Measurements from ENCODE around the gene SEC24B.
A peak's percentile ranks its signal among the peaks of the same experiment; 100 is the strongest.
"Not testable (repeated sequence)": the region's sequence is repeated elsewhere in the genome, so short reads cannot be mapped to it uniquely, and the experiment has no call there.

The SEC24B gene

DNA sequence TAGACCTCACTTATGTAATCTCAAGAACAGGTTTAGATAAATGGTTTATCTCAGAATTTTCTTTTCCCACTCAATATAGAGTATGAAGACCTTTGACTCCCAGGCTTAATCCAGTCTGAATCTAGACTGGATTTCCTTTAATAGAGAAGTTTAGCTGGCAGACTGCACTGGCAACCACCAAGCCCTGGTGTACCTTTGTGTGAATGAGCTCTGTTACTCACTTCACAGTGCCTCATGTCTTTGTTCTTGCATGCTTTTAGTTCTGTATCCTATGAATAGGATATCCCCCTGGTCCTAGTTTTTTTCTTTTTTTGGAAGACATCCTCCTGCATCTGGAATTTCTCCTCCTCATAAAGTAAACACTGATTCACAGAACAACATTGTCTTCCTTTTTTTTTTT, 73.3 kb downstream of the SEC24B start:
- no peak for DNase-seq (ENCODE audit: low read depth)

DNA sequence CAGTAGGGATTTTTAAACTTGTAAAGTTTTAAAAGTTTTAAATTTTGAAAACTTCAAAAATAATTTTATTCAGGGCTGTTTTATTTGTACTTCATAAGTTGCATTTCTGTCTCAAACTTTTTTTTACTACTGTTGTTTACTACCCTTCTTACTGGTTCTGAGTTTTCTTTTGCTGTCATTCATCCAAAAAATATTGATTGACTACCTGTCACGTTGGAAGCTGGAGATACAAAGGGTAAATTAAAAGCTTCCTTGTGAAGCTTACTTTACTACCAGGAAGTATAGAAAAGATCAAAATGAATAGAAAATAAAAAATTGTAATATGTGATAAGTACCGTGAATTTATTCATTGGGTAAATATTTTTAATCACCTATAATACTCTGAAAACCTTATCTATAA, 77.1 kb downstream of the SEC24B start:
- no peak for DNase-seq (ENCODE audit: low read depth)

DNA sequence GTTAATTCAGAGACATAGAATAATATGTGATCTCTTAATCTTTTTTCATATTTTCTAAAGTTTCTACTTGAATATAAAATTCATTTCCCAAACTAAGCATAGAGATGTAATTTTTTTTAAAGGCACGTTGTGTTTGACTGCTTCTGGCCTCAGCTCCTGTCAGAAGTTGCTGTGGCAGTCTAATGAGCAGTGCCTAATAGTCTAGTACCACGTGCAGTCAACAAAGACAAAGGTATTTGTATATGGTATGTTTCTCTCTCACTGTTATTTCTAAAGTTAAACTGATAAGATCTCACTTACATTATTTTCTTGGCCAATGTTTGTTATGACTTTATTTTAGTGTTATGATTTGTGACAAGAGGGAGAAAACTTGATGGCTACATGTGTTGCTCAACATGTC, 77.8 kb downstream of the SEC24B start:
- no peak for DNase-seq (ENCODE audit: low read depth)

DNA sequence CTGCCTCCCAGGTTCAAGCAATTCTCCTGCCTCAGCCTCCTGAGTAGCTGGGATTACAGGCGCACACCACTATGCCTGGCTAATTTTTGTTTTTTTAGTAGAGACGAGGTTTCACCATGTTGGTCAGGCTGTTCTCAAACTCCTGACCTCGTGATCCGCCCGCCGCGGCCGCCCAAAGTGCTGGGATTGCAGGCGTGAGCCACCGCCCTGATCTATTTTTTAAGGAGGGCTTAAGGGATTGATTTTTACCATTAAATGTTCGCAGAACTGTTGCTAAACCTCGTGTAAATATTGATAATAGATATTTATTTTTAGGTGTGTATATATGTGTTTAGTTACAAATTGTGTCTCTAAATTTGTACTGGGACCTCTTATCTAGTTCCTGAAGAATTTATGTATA, 79.8 kb downstream of the SEC24B start:
- DNase-seq (ENCODE audit: low read depth) = not testable (repeated sequence)

DNA sequence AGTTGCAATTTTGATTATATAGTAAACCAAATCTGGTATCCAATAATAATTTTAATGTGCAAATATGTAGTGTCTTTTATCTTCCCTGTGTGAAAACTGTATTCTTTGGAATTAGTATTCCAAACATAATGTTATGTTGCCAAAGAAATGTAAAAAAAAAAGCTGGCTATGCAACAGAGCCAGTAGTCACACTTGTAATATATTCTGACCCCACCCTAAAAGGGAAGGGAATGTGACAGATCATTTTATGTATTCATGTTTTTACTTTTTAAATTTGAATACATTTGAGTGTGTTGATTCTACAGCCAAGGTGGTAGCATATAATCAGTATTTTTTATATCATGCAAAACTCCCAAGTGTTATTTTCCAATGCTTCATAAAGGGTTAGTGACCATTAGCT, 98.6 kb downstream of the SEC24B start:
- no peak for DNase-seq (ENCODE audit: low read depth)

DNA sequence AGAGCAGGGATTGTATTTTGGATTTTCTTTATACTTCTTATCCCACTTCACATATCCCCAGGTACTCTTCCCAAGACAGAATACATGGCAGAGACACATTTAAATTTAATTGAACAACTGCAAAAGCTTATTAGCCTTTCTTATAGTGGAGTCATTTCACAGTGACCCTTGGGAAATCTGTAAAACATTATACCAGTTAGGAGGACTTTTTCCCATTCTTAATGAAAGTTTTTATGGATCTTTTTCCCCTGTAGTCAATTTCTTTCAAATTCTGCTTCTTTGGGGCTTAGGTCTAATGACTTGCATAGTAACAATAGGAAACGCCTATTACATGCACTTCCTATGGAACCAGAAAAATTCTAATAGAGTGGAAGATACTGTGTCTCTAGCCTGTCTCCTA, 111.8 kb downstream of the SEC24B start:
- no peak for DNase-seq (ENCODE audit: low read depth)

DNA sequence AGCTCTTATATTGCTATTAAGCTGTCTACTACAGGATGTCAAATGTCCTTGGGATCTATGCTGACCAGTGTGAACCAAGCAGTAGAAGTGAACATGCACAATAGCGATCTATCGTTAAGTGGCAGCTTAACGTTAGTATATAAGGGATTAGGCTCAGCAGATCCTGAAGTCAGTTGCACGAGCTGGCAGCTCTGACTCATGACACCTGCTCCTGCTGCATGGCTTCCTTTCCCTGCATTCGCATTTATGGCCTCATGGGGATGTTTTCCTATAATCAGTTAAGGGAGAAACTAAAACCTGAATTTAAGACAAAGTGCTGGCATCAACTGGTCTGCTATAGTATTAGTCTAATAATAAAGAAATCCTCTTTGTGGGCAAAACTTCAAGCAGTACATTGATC, 113.8 kb downstream of the SEC24B start:
- DNase-seq (ENCODE audit: low read depth) = no peak

DNA sequence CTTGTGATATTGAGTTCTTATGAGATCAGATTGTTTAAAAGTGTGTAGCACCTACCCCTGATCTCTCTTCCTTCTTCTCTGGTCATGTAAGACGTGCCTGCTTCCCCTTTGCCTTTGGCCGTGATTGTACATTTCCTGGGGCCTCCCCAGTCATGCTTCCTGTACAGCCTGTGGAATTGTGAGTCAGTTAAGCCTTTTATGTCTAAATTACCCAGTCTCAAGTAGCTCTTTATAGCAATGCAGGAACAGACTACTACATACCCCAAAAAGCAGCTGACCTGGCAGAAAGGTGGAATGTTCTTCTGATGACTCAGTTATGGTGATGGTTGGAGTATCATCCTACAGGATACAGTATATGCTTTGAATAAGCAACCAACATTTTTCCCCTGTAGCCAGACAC, 115.0 kb downstream of the SEC24B start:
- DNase-seq (ENCODE audit: low read depth) = no peak

DNA sequence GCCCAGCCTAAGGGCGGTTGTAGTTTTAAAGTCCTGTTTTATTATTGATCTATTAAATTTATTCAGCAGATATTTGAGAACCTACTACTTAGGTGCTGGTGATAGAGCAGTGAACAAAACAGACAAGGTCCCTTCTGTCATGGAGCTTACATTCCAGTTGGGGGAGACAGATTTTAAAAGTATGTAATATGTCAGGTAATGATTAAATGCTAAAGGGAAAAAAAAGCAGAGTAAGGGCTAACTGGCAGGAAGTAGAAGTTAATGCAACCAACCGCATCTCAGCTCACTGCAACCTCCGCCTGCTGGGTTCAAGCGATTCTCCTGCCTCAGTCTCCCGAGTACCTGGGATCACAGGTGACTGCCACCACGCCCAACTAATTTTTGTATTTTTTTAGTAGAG, 118.6 kb downstream of the SEC24B start:
- no peak for DNase-seq (ENCODE audit: low read depth)

DNA sequence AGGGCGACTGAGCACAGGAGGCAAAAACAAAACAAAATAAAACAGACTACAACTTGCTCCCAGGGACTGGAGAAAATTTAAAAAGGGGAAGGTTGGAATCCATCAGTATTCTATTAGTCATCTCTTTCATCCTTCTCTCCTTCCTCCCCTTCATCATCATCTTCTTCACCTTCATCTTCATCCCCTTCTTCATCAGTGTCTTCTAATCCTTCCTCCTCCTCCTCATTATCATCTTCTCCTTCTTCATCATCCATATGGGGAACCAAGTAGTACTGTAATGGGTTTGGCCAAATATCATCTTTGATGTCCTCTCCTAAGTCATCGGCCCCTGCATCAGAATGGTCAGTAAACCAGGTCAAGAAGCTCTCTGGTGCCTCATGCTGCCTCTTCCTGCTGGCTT, 119.5 kb downstream of the SEC24B start:
- no peak for DNase-seq (ENCODE audit: low read depth)

DNA sequence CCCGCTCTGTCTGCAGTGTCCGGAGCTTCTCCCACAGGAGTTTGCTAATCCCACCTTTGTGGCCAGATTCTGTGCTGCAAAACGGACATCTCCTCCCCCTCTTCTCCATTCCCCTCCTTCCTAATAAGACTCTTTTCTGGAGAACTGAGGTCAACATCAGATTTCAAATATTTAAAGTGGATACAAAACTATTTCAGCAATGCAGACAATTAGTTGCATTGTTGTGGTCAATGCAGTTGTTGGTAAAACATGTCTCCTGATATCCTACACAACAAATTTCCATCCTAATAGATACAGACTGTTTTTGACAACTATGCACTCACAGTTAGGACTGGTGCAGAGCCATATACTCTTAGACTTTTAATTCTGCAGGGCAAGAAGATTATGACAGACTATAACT, 121.4 kb downstream of the SEC24B start:
- DNase-seq (ENCODE audit: low read depth) = no peak

DNA sequence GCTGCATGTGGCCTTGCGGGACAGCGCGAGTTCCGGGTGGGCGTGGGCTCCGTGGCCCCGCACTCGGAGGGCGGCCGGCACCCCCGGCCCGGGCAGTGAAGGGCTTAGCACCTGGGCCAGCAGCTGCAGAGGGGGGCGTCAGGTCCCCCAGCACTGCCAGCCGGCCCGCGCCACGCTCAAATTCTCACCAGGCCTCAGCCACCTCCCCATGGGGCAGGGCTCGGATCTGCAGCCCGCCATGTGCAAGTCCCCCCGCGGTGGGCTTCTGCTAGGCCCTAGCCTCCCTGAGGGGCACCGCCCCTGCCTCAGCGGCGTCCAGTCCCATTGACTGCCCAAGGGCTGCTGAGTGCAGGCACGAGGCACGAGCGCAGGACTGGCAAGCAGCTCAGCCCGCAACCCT, 123.8 kb downstream of the SEC24B start:
- no peak for DNase-seq (ENCODE audit: low read depth)

DNA sequence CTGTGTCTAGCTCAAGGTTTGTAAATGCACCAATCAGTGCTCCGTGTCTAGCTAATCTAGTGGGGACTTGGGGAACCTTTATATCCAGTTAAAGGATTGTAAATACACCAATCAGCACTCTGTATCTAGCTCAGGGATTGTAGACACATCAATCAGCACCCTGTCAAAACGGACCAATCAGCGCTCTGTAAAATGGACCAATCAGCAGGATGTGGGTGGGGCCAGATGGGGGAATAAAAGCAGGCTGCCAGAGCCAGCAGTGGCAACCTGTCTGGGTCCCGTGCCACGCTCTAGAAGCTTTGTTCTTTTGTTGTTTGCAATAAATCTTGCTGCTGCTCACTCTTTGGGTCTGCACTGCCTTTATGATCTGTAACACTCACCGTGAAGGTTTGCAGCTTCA, 124.5 kb downstream of the SEC24B start:
- DNase-seq (ENCODE audit: low read depth) = not testable (repeated sequence)

DNA sequence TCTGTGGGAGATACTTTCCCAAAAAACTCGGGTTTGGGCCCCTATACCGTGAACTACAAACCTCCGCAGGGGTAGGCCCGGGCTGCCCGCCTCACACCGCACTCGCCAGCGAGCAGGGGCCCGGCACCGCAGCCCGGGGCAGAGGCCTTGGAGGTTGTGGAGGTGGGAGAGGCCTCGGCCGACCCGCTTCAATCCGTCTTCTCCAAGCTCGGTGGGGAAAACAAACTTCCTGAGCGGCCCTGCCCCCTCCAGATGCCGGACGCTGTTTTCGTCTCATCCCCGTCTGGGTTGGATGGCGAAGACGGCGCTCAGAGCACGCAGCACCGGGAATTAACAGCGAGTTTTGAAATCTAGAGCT, 126.0 kb downstream of the SEC24B start:
- DNase-seq (ENCODE audit: low read depth) = peak; percentile 16

DNA sequence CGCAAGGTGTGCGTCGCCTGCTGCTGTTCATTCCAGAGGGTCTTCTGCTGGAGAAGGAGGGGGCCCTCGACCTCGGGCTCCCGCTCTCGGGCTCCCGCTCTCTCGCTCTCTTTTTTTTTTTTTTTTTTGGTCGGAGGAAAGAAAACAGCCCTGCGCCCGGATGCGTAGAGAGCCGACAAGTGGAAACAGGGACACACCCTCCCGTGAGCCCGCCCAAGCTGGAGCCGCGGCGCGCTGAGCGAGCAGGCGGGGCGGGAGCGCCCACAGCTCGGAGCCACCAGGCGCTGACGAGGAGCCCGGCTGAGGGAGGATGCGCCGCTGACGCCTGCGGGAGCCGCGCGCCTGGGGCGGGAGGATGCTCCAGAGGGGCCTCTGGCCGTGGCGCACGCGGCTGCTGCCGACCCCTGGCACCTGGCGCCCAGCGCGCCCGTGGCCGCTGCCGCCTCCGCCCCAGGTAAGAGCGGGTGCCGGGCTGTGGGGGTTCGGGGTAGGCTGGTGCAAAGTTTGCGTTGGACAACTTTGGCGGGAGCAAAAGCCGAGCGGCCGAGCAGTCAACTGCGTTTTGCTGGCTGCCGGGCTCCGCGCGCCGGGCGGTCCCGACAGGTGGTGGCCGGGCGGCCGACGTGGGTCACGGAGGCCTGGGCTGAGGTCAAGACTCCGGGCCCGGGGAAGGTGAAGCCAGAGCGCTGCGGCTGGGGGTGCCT, 126.5 kb downstream of the SEC24B start, which contains the start of gene MCUB:
TSS of gene MCUB (plus strand) at position 264 of the 704 bp plus-strand sequence. CDS start at position 356, 92 bp downstream.
- DNase-seq (ENCODE audit: low read depth) = peak; percentile 81

DNA sequence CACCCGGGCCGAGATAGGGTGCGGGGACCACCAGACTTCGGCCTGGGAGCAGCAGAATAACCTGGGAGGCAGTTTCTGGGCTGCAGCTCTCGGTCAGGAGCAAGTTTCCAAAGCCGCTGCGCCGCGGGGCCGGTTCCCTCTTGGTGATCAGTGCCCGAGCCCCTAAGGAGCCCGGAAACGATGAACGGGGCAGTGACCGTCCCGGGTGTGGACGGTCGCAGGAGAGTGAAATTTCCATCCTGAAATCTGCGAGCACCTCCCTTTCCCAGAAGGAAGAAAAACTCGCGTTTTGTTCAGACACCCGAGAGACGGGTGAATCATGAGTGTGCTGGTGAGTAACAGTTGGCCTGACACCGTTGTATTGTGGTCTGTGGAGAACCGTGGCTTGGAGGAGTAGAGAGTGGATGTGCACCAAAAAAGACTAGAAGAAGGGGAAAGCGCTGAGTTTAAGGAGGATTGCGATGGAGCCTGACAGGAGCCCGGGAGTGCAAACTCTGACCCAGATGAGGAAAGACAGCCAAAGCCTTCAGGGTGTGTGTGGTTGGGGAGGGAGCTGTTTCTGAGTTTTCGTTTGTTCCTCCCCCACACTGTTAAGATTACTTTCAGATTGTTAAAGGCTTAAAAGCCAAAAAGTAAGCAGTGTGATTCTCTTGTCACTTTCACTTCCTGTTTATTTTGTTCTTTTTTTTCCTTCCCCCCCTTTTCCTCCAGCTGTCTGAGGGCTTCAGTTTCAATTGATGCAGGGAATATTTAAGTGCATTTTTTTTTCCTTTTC, 127.3 kb downstream of the SEC24B start:
- DNase-seq (ENCODE audit: low read depth) = peak; percentile 28

DNA sequence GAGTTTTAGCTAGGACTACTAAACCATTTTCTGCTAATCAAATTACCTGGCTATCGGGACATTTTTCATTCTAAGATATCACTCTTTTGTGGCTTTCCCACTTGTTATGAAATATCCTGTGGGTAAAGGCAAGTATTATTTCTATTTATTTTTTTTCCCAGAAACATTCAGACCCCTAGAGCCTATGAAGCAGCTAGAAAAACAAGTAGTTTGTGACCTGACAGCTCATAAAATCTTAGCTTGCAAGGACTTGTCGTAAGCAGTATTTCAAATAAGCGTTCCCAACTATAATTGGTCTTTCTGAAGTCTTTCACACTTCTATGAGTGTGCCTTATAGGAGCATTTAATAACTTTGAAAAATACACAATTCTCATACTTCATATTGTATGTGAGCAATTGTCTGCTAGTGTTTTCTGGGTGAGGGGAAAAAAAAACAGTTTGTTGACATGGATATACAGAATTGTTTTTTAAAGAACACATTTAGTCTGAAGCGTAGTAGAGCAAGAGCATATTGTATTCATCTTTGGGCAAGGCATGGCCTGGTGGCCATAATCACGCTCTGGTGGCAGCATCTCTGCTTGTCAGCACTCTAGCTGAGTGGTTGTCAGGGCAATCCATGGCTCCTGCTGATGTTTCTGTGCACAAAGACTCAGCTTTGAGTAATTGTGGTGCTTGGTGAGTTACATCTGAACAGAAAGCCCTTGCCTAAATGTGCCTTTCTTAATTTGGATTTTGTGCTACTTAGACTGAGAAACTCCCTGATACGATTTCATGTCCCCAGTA, 129.0 kb downstream of the SEC24B start:
- DNase-seq (ENCODE audit: low read depth) = no peak

DNA sequence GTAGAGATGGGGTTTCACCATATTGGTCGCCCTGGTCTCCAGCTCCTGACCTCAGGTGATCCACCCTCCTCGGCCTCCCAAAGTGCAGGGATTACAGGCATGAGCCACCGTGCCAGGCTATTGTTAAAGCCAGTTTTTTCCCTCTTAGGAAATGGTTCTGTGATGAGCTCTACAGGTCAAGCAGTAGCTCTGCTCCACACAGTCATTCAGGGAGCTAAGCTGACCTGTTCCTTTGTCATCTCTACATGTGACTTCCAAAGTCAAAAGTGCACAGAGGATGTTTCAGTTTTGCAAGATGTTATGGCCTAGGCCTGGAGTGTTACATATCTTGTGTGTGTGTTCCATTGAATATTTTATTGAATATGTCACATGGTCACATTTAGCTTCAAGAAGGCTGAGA, 137.9 kb downstream of the SEC24B start:
- no peak for DNase-seq (ENCODE audit: low read depth)

DNA sequence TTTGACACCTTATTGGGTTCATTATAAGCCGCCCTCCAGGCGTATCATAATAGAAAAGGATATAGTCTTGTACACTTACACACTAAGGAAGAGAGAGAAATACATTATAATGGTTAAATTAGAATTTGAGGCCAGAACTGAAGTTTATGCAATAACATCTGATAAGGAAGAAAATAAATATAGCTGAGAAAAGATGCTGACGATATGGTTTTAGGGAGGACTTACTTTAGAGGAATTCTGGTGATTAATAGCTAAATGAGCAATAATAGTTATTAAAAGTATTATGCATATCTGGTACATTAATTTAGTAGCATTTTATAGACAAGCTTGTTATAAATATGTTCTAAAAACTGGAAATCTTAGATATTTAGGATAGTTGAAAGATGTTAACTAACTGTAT, 138.5 kb downstream of the SEC24B start:
- DNase-seq (ENCODE audit: low read depth) = no peak

DNA sequence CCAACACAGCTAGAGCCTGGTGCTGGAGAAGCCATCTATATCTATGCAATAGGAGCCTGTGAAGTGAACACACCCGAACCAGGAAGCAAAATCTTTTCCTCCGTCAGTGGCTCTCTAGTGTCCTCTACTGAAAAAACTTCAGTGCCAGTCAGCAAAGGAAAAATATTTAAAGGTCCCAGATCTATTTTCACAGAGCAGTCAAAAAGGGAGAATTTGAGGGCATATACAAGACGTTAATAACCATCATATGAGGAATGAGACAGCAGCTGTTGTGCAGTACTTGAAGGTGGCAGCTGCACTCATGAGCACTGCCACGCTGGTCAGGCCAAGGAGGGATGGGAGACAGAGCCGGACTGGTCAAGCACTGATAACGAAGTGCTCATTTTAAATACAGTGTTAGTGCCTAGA, 140.8 kb downstream of the SEC24B start:
- no peak for DNase-seq (ENCODE audit: low read depth)

DNA sequence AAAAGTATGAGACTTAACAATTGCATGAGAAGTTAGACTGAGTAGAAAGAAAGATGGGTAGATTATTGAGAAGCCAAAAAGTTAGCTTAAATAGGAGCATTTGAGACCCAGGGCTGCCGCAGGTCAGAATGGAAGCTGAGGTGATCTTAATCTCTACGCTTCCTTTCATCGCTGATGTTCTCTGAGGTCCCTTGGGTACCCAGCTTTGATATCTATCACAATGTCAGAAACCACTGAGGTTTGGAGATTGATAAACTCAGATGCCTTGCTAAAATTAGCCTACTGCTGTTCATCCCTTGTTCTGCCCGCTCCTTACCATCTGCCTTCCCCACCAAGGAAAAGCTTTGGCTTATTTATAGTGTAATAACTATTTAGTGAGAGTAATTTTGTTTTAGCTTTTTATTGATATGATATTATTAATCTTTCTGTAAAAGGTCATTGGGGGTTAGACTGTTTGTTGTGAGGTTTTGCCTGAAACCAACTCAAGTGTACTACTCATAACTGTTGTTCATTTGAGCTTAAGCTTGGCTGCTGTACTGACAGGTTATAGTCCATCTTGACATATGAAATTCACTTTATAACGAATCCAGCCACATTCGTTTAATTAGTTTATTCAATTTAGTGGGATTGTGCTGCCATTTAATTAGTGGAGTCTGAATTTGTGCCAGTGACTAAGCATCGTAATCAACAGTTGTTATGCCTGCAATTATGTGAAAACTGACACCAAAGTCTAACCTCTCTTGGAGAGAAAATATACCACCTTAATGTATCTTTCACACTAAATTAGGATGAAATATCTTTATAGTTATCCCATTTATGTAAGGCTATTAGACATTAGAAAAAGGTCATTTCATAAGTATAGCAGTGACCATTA, 141.6 kb downstream of the SEC24B start:
- no peak for DNase-seq (ENCODE audit: low read depth)

DNA sequence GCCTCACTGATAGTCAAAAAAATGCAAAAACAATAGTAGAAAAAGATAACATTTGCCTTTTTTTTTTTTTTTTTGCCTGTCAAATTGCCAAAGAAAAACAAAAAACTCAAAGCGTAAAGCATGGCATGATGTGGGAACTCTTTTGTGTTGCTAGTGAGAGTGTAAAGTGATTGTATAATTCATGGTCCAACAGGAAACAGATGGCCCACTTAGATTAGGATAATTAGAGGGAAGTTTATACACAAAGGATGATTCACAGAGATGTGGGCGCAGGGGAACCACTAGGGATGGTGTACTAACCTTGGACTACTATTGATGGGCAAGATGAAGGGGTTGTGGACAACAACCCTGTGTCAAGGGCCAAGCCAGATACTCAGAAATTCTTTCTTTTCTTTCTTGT, 142.8 kb downstream of the SEC24B start:
- DNase-seq (ENCODE audit: low read depth) = no peak
